Measurements from ENCODE around the gene CGB7.
A peak's percentile ranks its signal among the peaks of the same experiment; 100 is the strongest.
"Not testable (repeated sequence)": the region's sequence is repeated elsewhere in the genome, so short reads cannot be mapped to it uniquely, and the experiment has no call there.

Gene CGB7

GRCh38 chr19:49056101-49056901, 1.2 kb downstream of the CGB7 start:
- peak; percentile 13 for TF ChIP-seq CTCF (IDR thresholded peaks at IDR 0.05; ENCODE audit: insufficient read depth, low read depth, low read length, missing control alignments)
- peak; percentile 45 for DNase-seq (ENCODE audit: low read depth)
- peak overlapping the region; percentile 52 for H3K4me3 ChIP-seq (ENCODE audit: low read depth, low read length)

DNA sequence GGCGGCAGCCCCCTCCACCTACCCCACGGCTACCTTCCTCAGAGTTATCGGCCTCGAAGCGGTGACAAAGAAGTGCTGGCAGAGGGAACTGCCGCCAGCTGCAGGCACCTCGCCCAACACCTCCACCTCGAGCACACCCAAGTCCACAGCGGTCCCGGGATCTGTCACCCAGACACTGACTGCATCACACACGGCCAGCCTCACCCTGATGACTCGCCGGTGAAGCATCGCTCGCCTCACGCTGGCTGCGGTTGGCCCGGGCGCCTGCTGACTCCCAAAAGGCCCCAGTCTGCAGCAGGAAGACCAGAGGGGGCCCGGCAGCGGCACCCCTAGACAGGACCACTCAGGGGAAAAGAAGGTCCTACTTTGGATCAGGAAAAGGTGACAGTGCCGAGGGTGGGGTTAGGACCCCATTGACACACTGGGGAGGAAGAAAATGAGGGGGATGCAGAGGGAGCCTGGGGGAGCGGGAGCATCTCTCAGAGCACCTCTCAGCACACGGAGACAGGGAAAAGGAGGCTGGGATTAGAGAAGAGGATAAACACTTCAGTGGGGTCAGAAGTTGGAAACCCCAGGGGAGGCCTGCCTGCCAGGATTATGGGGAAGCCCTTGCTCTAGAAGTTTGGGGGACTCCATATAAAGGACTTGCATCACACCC, 7.0 kb downstream of the CGB7 start:
- not testable (repeated sequence) for DNase-seq (ENCODE audit: low read depth); H3K4me3 ChIP-seq (ENCODE audit: low read depth, low read length)

GRCh38 chr19:49049834-49050233, 7.7 kb downstream of the CGB7 start:
- H3K4me3 ChIP-seq (ENCODE audit: low read depth, low read length); DNase-seq (ENCODE audit: low read depth): not testable (repeated sequence)

DNA sequence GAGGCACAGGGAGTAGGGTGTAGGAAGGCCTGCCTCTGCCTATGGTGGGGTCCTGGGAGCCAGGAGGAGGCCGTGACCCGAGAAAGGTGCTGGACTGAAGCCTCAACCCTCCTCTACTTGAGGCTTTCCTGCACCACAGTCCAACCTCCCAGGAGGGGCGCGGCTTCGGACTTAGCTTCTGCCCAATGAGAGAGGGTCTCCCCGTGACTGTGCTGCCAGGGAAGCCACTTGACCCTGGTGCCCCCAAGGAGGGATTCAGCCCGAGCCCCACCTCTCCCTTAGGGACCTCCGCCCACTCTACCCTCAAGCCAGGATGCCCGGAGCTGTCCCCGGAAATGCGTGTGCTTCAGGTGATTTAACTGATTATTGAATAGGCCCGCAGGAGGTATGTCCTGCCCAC, 8.5 kb downstream of the CGB7 start, which contains the start of gene CGB8:
CGB8 (minus strand) TSS at position 101 of the 400 bp plus-strand sequence. CDS start 372 bp downstream, outside the sequence.
- DNase-seq (ENCODE audit: low read depth); H3K4me3 ChIP-seq (ENCODE audit: low read depth, low read length): not testable (repeated sequence)

GRCh38 chr19:49043548-49043947, 14.0 kb downstream of the CGB7 start, which contains the start of gene CGB5:
Gene CGB5 (plus strand): TSS chr19:49043848. CDS start chr19:49044210, 362 bp downstream.
- DNase-seq (ENCODE audit: low read depth); H3K4me3 ChIP-seq (ENCODE audit: low read depth, low read length): not testable (repeated sequence)

DNA sequence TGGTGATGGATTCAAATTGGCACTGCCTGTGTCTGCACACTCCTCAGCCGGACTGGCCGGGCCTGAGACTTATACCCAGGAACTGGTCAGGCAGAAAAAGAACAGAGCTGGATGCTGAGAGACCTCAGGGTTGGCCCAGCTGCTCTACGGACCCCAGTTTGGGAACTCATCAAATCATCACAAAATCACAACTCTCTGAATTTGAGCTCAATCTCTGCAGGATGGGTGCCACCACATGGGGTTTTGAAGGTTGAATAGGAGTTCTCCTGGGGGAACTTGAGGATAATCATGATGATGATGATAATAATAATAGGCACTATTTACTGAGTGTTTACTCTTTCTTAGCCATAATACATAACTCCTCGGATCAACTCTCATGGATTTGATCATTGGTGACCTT, 14.9 kb downstream of the CGB7 start:
- DNase-seq (ENCODE audit: low read depth); H3K4me3 ChIP-seq (ENCODE audit: low read depth, low read length): not testable (repeated sequence)

DNA sequence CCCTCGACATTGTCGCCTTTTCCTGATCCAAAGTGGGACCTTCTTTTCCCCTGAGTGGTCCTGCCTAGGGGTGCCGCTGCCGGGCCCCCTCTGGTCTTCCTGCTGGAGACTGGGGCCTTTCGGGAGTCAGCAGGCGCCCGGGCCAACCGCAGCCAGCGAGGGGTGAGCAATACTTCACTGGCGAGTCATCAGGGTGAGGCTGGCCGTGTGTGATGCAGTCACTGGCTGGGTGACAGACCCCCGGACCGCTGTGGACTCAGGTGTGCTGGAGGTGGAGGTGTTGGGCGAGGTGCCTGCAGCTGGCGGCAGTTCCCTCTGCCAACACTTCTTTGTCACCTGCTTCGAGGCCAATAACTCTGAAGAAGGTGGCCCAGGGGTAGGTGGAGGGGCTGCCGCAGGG, 15.4 kb downstream of the CGB7 start:
- H3K4me3 ChIP-seq (ENCODE audit: low read depth, low read length), result no peak overlapping the region
- no peak for TF ChIP-seq CTCF (IDR thresholded peaks at IDR 0.05; ENCODE audit: insufficient read depth, low read depth, low read length, missing control alignments)
- DNase-seq (ENCODE audit: low read depth), result no peak

DNA sequence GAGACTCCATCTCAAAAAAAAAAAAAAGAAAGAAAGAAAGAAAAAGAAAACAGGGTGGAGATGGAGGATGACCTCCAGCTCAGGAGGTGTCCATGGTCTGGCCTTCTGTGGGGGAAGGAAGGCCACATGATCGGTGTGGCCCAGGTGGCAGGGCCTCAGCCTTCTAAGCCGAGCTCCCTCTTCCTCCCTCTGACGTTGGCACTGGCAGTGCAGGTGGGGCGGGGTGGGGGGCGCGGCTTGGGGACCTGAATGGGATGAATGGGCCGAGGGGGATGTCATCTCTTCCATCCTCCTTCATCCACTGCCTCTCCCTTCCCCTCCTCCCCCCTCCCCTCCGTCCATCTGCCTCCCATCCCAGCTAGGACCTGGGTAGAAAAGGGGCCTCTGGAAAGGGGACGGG, 17.8 kb downstream of the CGB7 start:
- not testable (repeated sequence) for H3K4me3 ChIP-seq (ENCODE audit: low read depth, low read length); DNase-seq (ENCODE audit: low read depth)

DNA sequence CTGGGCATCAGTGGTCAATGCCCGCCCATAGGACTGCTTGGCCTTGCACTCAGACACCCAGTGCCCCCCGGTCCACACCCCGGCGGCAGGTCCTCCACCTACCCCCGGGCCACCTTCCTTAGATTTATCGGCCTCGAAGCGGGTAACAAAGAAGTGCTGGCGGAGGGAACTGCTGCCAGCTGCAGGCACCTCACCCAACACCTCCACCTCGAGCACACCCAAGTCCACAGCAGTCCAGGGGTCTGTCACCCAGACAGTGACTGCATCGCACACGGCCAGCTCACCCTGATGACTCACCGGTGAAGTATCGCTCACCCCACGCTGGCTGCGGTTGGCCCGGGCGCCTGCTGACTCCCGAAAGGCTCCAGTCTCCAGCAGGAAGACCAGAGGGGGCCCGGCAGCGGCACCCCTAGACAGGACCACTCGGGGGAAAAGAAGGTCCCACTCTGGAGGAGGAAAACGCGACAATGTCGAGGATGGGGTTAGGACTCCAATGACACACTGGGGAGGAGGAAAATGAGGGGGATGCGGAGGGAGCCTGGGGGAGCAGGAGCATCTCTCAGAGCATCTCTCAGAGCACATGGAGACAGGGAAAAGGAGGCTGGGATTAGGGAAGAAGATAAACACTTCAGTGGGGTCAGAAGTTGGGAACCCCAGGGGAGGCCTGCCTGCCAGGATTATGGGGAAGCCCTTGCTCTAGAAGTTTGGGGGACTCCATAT, 18.8 kb downstream of the CGB7 start:
- DNase-seq (ENCODE audit: low read depth); H3K4me3 ChIP-seq (ENCODE audit: low read depth, low read length): not testable (repeated sequence)

DNA sequence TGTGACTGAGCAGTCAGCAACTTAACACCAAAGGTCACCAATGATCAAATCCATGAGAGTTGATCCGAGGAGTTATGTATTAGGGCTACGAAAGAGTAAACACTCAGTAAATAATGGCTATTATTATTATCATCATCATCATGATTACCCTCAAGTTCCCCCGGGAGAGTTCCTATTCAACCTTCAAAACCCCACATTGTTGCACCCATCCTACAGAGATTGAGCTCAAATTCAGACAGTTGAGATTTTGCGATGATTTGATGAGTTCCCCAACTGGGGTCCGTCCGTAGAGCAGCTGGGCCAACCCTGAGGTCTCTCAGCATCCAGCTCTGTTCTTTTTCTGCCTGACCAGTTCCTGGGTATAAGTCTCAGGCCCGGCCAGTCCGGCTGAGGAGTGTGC, 19.4 kb downstream of the CGB7 start:
- not testable (repeated sequence) for DNase-seq (ENCODE audit: low read depth); H3K4me3 ChIP-seq (ENCODE audit: low read depth, low read length)

- not testable (repeated sequence) for H3K4me3 ChIP-seq (ENCODE audit: low read depth, low read length); DNase-seq (ENCODE audit: low read depth)
- peak; percentile 53 for TF ChIP-seq CTCF (IDR thresholded peaks at IDR 0.05; ENCODE audit: insufficient read depth, low read depth, low read length, missing control alignments)
These were observed 20.7 kb downstream of the CGB7 start, which contains the start of gene CGB1 for GRCh38 chr19:49036815-49037214. Gene CGB1 (minus strand): TSS chr19:49036895. CDS start chr19:49036711, 184 bp downstream.

Measured in GM12865 (cell line).